Breast epithelium (tissue), 4 donors: ENCODE measurements around the gene UGT1A1. TPM values are rescaled to one million over a fixed set of nuclear protein-coding genes. Genes with fewer than 3 reads are reported as not detected.

Experiments used
- DNase-seq, 2 donors: peaks; one replicate each; pipeline ENCODE4 v3.0.0-alpha.2; 2019; ENCODE audit warnings: low spot score in 2 of 2
- H3K27ac ChIP-seq, 2 donors: fragments of 200-600 bp; sonication (generic) in 1 of 2; one replicate each; pipeline ENCODE4 v1.5.1; 2016 to 2019; ENCODE audit warnings: mild to moderate bottlenecking in 1 of 2
- H3K27me3 ChIP-seq, 2 donors: fragments of 200-600 bp; sonication (generic) in 1 of 2; one replicate each; pipeline versions ENCODE4 v1.5.1 to v1.6.0; 2017 to 2019; ENCODE audit warnings: control low read depth in 1 of 2, mild to moderate bottlenecking in 1 of 2
- H3K36me3 ChIP-seq: fragments of 200-600 bp; one replicate; pipeline ENCODE4 v1.5.1; 2019
- H3K4me1 ChIP-seq, 2 donors: fragments of 200-600 bp; sonication (generic); one replicate each; pipeline ENCODE4 v1.5.1; 2016 to 2019; ENCODE audit warnings: control low read depth in 1 of 2
- H3K4me3 ChIP-seq, 3 donors: fragments of 200-600 bp; sonication (generic); 1 replicate in 2 of 3; 2 replicates in 1 of 3; pipeline ENCODE4 v1.5.1; 2016 to 2019; ENCODE audit warnings: mild to moderate bottlenecking in 3 of 3, moderate library complexity in 2 of 3
- H3K9me3 ChIP-seq, 2 donors: fragments of 200-600 bp; sonication (generic) in 1 of 2; one replicate each; pipeline ENCODE4 v1.5.1; 2016 to 2019; ENCODE audit warnings: control low read depth in 1 of 2
- CTCF ChIP-seq, 3 donors: fragments of 450-650 bp; IDR thresholded peaks; one replicate each; pipeline ENCODE4 v1.5.1; 2016 to 2017; ENCODE audit warnings: antibody characterized with exemption in 3 of 3, mild to moderate bottlenecking in 3 of 3, moderate library complexity in 3 of 3
- POLR2A ChIP-seq: fragments of 450-650 bp; IDR thresholded peaks from one replicate; pipeline ENCODE4 v1.6.1; 2016; ENCODE audit warnings: antibody characterized with exemption, mild to moderate bottlenecking, moderate library complexity
- POLR2AphosphoS5 ChIP-seq, 3 donors: sonication (generic); formaldehyde crosslinking; IDR thresholded peaks; one replicate each; pipeline ENCODE4 v1.6.1; 2017; ENCODE audit warnings: antibody characterized with exemption in 3 of 3
- intact Hi-C: fragments of 100-400 bp; cut with DNase I; formaldehyde crosslinking; loops from one replicate; pipeline ENCODE4 v1.15.1; 2023; ENCODE audit warnings: low total_unique reads
- total RNA-seq, 3 donors: library from RNA; depleted of rRNA; stranded (reverse); fragments of >200 nt; gene quantifications; one replicate each; pipeline ENCODE4 v1.1.0, GENCODE V29; 2016

The UGT1A1 gene
- total RNA-seq, 3 donors from 2014 or later = not detected

- Histone ChIP-seq H3K27me3 (no peaks in the 10 kb centered on the region), H3K27ac (no peak overlapping the region), H3K4me3 (no peak overlapping the region), H3K4me1 (no peaks in the 10 kb centered on the region), H3K9me3 (no peaks in the 10 kb centered on the region), H3K36me3 (no peaks in the 10 kb centered on the region)
- intact Hi-C loops = loop anchor here (5.0 kb wide), 1 partner anchor 64 kb away; no protein-coding TSS in a partner anchor
- no peak for TF ChIP-seq POLR2A
- TF ChIP-seq POLR2AphosphoS5 (IDR thresholded peaks at IDR 0.05) = no peak
- no peak for TF ChIP-seq CTCF (IDR thresholded peaks at IDR 0.05)
- DNase-seq = no peak
Measured at GRCh38 chr2:233817995-233818638, 58.0 kb downstream of the UGT1A1 start.

GRCh38 chr2:233818639-233819621, 58.9 kb downstream of the UGT1A1 start:
- TF ChIP-seq POLR2AphosphoS5 (IDR thresholded peaks at IDR 0.05) (no peak), POLR2A (no peak), CTCF (IDR thresholded peaks at IDR 0.05) (no peak)
- Histone ChIP-seq H3K4me1 (no peaks in the 10 kb centered on the region), H3K9me3 (no peaks in the 10 kb centered on the region), H3K36me3 (no peaks in the 10 kb centered on the region), H3K27ac (no peak overlapping the region), H3K27me3 (no peaks in the 10 kb centered on the region), H3K4me3 (no peak overlapping the region)
- intact Hi-C loops = loop anchor here (5.0 kb wide), 1 partner anchor 63 kb away; no protein-coding TSS in a partner anchor
- DNase-seq = no peak

GRCh38 chr2:233819884-233820773, 60.1 kb downstream of the UGT1A1 start:
- DNase-seq = no peak
- Histone ChIP-seq H3K4me3 (no peak overlapping the region), H3K4me1 (no peaks in the 10 kb centered on the region), H3K27ac (no peak overlapping the region), H3K36me3 (no peaks in the 10 kb centered on the region), H3K27me3 (no peaks in the 10 kb centered on the region), H3K9me3 (no peaks in the 10 kb centered on the region)
- TF ChIP-seq CTCF (IDR thresholded peaks at IDR 0.05) = no peak
- no peak for TF ChIP-seq POLR2AphosphoS5 (IDR thresholded peaks at IDR 0.05)
- no peak for TF ChIP-seq POLR2A
- intact Hi-C loops = loop anchor here (5.0 kb wide), 1 partner anchor 62 kb away; no protein-coding TSS in a partner anchor

GRCh38 chr2:233820774-233821105, 60.7 kb downstream of the UGT1A1 start:
- Histone ChIP-seq H3K27ac (no peak overlapping the region), H3K27me3 (no peaks in the 10 kb centered on the region), H3K9me3 (no peaks in the 10 kb centered on the region), H3K4me3 (no peak overlapping the region), H3K36me3 (no peaks in the 10 kb centered on the region), H3K4me1 (no peaks in the 10 kb centered on the region)
- no peak for DNase-seq
- TF ChIP-seq POLR2A (no peak), CTCF (IDR thresholded peaks at IDR 0.05) (no peak), POLR2AphosphoS5 (IDR thresholded peaks at IDR 0.05) (no peak)
- intact Hi-C loops = no loop called here
